Epithelial cell of proximal tubule (primary cell): Measurements from ENCODE around the gene CRTC3. TPM values are rescaled to one million over a fixed set of nuclear protein-coding genes. Genes with fewer than 3 reads are reported as not detected.

ENCODE experiments used
- DNase-seq: peaks from one replicate; pipeline ENCODE4 v3.0.0-alpha.2; 2011; ENCODE audit warnings: low read depth
- H3K4me3 ChIP-seq: 2 replicates; pipeline ENCODE4 v1.5.1; 2011; ENCODE audit warnings: low read depth, mild to moderate bottlenecking, low read length
- CTCF ChIP-seq: conservative IDR thresholded peaks from 2 replicates; pipeline ENCODE4 v1.5.1; 2012; ENCODE audit warnings: low read depth, mild to moderate bottlenecking, low read length
- total RNA-seq: library from RNA; depleted of rRNA; stranded (reverse); fragments of >200 nt; gene quantifications from 2 replicates; pipeline ENCODE4 v1.2.3, GENCODE V29; 2015

CRTC3 gene
- total RNA-seq, 1 donor from 2014 or later = 7.1 TPM

GRCh38 chr15:90691369-90691768 is 161.6 kb downstream of the CRTC3 start:
- no peak overlapping the region for H3K4me3 ChIP-seq
- no peak for DNase-seq
- TF ChIP-seq CTCF = no peak

DNA sequence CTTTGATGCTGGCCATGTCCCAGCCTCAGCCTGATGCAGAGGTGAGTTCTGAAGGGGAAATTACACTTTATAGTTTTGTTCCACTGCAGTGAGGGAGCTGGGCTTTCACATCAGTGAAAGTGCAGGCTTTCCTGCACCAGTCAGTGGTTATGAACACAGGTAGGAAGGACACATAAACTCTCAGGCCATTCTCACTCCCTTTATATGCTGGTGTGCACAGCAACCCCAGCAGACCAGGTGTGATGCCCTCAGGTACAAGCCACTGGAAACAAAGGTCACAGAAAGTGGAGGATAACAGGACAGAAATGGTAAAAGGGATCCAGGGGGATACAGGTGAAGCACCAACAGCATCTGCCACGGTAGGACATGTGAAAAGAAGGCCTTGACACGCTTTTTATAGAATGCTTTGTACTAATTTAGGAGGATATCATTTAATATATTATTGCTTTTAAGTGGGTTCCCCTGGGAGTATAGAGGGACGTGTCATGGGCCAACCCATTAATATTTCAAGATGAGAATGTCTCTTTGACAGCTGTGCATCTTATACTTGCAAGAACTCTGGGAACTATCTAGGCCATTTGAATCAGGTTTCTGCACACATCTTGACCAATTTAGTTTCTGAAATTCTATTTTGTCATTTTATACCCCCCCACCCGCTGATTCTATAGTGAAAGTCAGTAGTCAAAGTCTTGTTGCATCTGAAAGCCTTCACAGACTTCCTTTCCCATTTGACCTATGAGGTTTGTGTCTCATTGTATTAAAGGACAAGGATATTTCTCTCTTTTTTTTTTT is 162.5 kb downstream of the CRTC3 start:
- DNase-seq = no peak
- H3K4me3 ChIP-seq = no peak overlapping the region
- no peak for TF ChIP-seq CTCF

Other genes with a start within 250 kb of the CRTC3 start
- gene ZNF774, start 177.6 kb upstream of the CRTC3 start, total RNA-seq = 1.1 and 5.9 TPM in 2 replicates
- gene IQGAP1, start 141.7 kb upstream of the CRTC3 start, total RNA-seq = 176 and 187 TPM in 2 replicates
- gene BLM, start 187.4 kb downstream of the CRTC3 start, total RNA-seq = 13.0 and 18.4 TPM in 2 replicates